ENCODE results near the gene OLFML2A. TPM values are rescaled to one million over a fixed set of nuclear protein-coding genes. Genes with fewer than 3 reads are reported as not detected.
"Not testable (repeated sequence)": the region's sequence is repeated elsewhere in the genome, so short reads cannot be mapped to it uniquely, and the experiment has no call there.

OLFML2A gene
- total RNA-seq (2014; rRNA removed): 6.2 and 14.2 TPM in 2 replicates
- 10.2 TPM for polyA plus RNA-seq (2012)

DNA sequence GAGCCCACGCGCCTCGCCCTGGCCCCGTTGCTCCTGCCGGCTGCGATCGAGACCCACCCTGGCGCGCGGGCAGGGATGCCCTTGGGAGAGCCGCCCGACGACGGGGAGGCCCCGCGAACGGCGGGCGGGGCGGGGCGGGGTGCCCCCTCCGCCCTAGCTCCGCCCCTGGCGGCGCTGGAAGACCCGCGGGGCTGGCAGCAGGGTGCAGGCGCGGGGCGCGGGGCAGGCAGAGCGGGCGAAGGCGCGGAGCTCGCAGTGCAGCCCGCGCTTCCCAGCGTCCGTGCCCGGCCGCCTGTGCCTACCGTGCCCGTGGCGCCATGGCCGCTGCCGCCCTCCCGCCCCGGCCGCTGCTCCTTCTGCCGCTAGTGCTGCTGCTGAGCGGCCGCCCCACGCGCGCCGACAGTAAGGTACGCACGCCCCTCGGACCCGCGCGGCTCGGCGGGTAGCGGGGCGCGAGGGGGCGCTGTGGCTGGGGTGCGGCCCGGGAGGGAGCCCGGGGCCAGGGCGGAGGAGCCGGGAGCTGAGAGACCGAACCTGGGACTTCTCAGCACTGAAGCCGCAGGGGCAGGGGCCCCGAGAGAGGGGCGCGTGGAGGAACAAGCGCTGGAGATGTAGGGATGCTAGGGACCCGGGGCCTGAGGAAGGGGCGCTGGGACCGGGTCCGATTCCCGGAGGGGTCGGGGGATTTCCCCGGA, at the start of gene OLFML2A:
Gene OLFML2A, plus strand, starts transcription at position 180 of the 695 bp plus-strand sequence. Its CDS starts 138 bp downstream, at position 318.
- peak; percentile 37 for DNase-seq (ENCODE audit: low read depth)

GRCh38 chr9:124730772-124731171, 46.2 kb upstream of the OLFML2A start:
- no peak for DNase-seq (ENCODE audit: low read depth)

GRCh38 chr9:124733964-124734740, 42.8 kb upstream of the OLFML2A start:
- no peak for DNase-seq (ENCODE audit: low read depth)

GRCh38 chr9:124734741-124735083, 42.2 kb upstream of the OLFML2A start:
- not testable (repeated sequence) for DNase-seq (ENCODE audit: low read depth)

GRCh38 chr9:124735121-124735520, 41.8 kb upstream of the OLFML2A start:
- DNase-seq (ENCODE audit: low read depth): peak; percentile 64

DNA sequence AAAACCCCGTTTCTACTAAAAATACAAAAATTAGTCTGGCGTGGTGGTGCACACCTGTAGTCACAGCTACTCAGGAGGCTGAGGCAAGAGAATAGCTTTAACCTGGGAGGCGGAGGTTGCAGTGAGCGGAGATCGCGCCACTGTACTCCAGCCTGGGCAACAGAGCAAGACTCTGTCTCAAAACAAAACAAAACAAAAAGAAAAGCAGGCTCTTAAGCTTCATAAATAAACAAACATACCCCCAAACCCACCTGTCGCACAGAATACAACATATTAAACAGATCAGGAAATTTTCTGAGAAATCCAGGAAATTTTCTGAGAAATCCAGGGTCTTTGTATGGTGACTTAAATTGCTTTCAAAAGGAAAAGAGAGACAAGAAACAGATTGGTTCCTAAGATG, 38.9 kb upstream of the OLFML2A start:
- DNase-seq (ENCODE audit: low read depth): not testable (repeated sequence)

GRCh38 chr9:124739360-124739759, 37.6 kb upstream of the OLFML2A start:
- DNase-seq (ENCODE audit: low read depth): no peak

GRCh38 chr9:124741149-124741548, 35.8 kb upstream of the OLFML2A start:
- DNase-seq (ENCODE audit: low read depth): no peak

GRCh38 chr9:124741662-124742061, 35.3 kb upstream of the OLFML2A start:
- DNase-seq (ENCODE audit: low read depth): no peak

GRCh38 chr9:124742940-124743339, 34.0 kb upstream of the OLFML2A start:
- DNase-seq (ENCODE audit: low read depth): no peak

GRCh38 chr9:124743686-124744348, 33.1 kb upstream of the OLFML2A start:
- DNase-seq (ENCODE audit: low read depth): no peak

- no peak for DNase-seq (ENCODE audit: low read depth)
Measured at GRCh38 chr9:124747065-124747464, 29.9 kb upstream of the OLFML2A start.

GRCh38 chr9:124749284-124749683, 27.6 kb upstream of the OLFML2A start:
- no peak for DNase-seq (ENCODE audit: low read depth)

- peak; percentile 45 for DNase-seq (ENCODE audit: low read depth)
Measured at GRCh38 chr9:124749781-124750180, 27.2 kb upstream of the OLFML2A start.

GRCh38 chr9:124752967-124753366, 24.0 kb upstream of the OLFML2A start:
- DNase-seq (ENCODE audit: low read depth): peak; percentile 54

DNA sequence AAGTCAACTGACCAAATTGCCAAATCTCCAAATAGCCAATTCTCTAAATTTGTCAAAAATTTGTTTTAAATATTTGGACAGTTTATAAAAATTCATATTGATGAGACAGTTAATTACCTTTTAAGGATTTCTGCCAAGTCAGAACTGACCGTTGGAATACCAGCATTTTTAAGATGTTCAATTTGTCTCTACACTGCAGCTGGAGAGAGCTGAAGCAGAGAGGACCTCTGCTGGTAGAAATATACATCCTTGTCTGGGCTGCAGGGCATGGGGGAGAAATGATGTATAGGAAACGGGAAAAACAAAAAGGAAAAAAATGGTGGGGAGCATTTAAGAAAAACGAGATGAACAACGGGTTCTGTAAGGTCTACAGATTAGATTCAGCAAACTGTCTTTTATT, 22.6 kb upstream of the OLFML2A start:
- DNase-seq (ENCODE audit: low read depth): peak; percentile 33

DNA sequence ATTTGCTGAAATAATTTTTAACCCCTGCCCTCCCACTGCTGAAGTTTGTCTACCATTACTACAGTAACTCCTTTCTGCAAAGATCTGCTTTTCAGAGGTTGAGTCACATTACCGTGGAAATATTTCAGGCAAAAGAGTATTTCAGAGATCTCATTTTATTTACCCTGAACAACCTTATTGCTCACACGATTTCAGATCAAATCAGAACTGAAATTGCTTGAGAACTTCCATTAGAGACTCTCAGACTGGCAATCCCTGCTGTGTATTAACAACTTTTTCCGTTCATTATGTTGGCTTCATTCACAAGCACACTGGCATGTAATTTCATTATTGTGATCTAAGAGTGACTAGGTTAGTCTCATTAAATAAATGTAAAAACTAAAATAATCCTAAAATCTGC, 21.9 kb upstream of the OLFML2A start:
- DNase-seq (ENCODE audit: low read depth): no peak

- DNase-seq (ENCODE audit: low read depth): no peak
Measured at GRCh38 chr9:124756011-124756410, 20.9 kb upstream of the OLFML2A start.

GRCh38 chr9:124757616-124758015, 19.3 kb upstream of the OLFML2A start:
- no peak for DNase-seq (ENCODE audit: low read depth)

- DNase-seq (ENCODE audit: low read depth): no peak
Measured at GRCh38 chr9:124758061-124758460, 18.9 kb upstream of the OLFML2A start.

- DNase-seq (ENCODE audit: low read depth): no peak
Measured at GRCh38 chr9:124758691-124759090, 18.2 kb upstream of the OLFML2A start.

DNA sequence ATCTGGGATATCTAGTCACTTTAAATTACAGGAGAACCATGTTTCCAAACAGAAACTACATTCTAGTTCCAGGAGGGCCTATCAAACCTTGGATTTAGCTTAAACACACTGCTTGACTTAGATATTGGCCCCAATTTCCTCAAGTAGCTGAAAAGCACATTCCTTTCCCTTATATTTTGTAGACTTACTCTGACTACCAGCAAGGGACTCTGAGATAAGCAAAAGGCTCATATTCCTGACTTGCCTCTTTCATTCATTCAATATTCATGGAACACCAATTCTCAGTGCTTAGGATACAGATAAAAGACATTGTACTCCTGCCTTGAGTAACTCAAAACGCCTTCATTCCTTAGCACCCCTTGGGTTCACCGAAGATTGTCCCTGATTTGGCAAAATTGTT, 17.6 kb upstream of the OLFML2A start:
- DNase-seq (ENCODE audit: low read depth): no peak
